T-helper 2 cell (primary cell): Measurements from ENCODE around the gene TLR9.

Experiments
- DNase-seq, 5 experiments: peaks; one replicate each; pipeline versions ENCODE4 v3.0.0 to v3.0.0-alpha.2; 2012 to 2022

TLR9 gene

GRCh38 chr3:52231502-52232278 is 6.2 kb upstream of the TLR9 start:
- peak; percentile 76 to 89 (median 83) for DNase-seq

GRCh38 chr3:52230889-52231499 is 5.5 kb upstream of the TLR9 start:
- DNase-seq = no peak

DNA sequence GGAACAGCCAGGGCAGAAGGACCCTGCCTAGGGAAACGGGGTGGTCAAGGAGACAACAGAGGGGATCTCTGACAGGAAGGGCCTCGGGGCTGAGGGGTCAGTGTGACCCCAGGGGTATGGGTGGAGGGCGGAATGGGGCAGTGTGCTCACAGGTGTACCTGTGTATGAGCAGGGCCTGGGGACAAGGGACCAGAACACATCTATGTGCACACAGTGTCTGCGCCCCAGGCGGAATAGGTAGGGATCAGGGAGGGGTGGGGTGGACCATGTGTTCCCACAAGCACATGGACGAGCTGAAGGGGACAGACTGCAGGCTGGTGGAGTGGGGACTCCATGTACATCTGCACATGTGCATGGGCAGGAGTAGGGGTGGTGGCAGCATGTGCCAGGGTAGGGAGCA is 5.0 kb upstream of the TLR9 start:
- DNase-seq = no peak

GRCh38 chr3:52229656-52230055 is 4.2 kb upstream of the TLR9 start:
- no peak for DNase-seq

DNA sequence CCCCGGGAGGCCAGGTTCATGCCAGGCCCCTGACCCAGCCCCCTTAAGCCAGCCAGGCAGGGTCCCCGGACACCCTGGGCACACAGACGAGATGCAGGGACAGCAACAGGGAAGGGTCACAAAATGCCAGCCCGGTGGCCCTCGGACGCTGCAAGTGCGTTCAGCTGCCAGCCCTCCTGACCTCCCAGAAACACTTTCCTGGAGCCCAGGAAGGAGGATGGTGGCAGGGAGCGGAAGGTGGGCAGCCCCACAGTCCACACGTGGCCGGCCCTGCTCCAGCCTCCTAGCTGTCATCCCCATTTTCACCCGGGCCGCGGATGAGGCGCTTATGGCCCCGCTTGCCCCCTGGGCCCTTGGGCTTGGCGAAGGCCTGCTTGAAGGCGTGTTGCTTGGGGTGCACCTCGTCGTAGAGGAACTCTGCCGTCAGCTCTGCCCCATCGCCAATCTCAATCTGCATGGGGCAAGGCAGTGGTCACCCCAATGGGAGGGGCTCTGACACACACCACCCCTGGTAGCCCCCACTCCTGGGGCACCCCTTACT is 3.4 kb upstream of the TLR9 start:
- no peak for DNase-seq

- no peak for DNase-seq
These were observed 2.8 kb upstream of the TLR9 start for GRCh38 chr3:52228266-52228665.

DNA sequence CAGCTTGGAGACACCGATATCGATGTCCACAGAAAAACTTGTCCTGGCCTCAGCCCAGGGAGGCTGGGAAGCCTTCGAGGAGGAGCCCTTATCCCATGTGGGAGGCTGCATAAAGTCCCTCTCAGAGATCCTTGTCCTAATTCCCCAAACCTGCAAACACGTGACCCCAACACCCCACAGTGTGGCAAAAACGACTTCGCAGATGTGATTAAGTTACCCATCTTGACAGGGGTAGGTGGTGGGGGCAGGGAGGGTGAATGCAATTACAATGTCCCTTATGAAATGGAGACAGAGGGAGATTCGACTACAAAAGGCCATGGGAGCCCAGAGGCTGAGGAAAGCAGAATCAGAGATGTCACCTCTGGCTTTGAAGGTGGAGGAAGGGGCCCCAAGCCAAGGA is 2.3 kb upstream of the TLR9 start:
- DNase-seq = no peak

GRCh38 chr3:52227117-52227516 is 1.7 kb upstream of the TLR9 start:
- no peak for DNase-seq

DNA sequence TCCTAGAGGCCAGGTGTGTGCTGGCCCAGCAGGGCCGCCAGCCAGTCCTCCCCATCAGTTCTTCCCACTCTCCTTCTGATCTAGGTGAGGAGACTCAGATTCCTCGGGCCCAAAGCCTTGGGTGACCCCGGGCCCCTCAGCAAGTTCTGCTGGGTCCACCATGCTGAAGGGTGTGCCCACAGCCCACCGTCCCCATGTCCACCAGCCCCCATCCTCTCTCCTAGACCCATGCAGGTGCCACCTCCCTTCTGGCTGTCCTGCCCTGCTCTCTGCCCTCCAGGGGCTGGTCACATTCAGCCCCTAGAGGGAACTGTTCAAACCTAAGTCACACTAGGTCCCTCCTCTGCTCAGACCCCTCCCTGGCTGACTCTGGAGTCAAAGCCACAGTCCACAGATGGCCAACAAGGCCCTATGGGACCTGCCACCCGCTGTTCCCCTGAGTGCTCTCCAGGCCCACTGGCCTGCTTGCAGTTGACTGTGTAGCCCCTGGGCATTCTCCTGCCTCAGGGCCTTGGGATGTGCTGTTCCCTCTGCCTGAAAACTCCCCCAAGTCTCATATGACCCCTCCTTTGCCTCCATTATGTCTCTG is 878 bp upstream of the TLR9 start:
- no peak for DNase-seq

GRCh38 chr3:52223449-52224408 is 1.7 kb downstream of the TLR9 start:
- no peak for DNase-seq

GRCh38 chr3:52222319-52223221 is 2.9 kb downstream of the TLR9 start:
- no peak for DNase-seq

DNA sequence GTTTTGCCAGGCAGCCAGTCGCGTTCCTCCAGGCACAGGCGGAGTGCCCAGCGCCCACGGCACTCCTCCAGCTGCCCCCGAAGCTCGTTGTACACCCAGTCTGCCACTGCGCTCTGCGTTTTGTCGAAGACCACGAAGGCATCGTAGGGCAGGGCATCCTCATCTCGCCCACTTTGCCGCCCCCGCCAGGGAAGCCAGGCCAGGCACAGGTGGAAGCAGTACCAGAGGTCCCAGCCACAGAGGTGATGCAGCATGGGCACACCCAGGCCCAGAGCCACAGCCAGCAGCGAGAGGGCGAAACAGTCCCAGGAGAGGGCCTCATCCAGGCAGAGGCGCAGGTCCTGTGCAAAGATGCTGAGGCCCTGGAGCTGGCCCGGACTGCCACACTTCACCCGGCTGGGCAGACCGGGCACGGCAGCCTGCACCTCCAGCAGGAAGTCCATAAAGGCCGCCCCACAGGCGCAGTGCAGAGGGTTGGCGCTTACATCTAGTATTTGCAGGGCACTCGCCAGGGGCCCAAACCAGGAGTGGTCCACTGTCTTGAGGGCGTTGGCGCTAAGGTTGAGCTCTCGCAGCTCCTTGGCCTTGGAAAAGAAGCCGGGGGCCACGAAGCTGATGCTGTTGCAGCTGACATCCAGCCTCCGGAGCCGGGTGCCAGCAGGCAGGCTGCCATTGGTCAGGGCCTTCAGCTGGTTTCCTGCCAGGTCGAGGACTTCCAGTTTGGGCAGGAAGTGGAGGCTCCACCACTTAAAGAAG is 3.7 kb downstream of the TLR9 start:
- peak in 3 of 5 experiments; percentile 60 to 90 (median 61) for DNase-seq

- DNase-seq = no peak
These were observed 4.3 kb downstream of the TLR9 start for GRCh38 chr3:52221141-52221562.

DNA sequence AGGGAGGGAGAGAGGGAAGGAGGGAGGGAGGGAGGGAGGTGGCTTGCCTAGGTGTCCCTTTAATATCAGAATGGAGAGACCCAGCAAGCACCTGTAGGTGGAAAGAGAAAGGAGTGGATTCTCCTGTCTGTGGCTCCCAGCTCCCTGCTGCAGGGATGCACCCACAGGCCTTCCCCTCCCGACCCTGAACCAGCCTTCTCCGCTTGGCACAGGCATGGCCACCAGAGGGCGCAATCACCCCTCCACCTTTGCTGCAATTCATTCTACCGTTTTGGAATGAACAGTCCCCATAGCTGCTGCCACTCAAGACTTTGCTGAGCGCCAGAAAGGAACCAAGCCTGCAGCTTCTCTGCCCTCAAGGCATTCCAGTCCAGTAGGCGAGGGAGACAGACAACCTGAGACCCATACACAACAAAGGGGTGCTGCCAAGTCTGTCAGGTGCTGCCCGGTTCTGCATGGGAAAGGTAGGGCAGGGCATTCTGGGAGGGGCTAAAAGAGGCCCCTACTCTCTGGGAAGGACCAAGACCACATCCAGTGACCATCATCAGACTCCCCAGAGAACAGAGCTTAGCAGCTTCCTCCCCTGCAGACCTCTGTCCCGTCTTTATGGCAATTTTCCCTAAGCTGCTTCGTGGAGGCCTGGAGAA is 4.9 kb downstream of the TLR9 start:
- peak; percentile 66 to 84 (median 79) for DNase-seq

GRCh38 chr3:52218937-52219650 is 6.4 kb downstream of the TLR9 start:
- no peak for DNase-seq

GRCh38 chr3:52218454-52218853 is 7.0 kb downstream of the TLR9 start:
- DNase-seq = peak in 1 of 5 experiments; percentile 79

GRCh38 chr3:52218026-52218425 is 7.4 kb downstream of the TLR9 start:
- DNase-seq = no peak

DNA sequence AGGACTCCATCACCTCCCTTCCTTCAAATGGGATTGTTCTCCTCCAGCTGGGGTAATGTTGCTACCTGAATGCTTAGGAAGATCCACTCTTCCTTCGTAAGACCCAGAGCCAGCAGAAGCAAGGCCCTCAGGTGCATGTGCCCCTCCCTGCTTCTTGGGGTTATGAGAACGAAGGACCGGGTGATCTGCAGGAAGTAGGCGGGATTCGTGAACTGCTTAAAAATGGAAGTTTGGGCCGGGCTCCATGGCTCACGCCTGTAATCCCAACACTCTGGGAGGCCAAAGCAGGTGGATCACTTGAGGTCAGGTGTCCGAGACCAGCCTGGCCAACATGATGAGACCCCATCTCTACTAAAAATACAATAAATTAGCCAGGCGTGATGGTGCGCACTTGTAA is 8.0 kb downstream of the TLR9 start:
- peak in 1 of 5 experiments; percentile 30 for DNase-seq
